Measurements from ENCODE around the gene ZYX.

Gene ZYX, protein sequence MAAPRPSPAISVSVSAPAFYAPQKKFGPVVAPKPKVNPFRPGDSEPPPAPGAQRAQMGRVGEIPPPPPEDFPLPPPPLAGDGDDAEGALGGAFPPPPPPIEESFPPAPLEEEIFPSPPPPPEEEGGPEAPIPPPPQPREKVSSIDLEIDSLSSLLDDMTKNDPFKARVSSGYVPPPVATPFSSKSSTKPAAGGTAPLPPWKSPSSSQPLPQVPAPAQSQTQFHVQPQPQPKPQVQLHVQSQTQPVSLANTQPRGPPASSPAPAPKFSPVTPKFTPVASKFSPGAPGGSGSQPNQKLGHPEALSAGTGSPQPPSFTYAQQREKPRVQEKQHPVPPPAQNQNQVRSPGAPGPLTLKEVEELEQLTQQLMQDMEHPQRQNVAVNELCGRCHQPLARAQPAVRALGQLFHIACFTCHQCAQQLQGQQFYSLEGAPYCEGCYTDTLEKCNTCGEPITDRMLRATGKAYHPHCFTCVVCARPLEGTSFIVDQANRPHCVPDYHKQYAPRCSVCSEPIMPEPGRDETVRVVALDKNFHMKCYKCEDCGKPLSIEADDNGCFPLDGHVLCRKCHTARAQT

DNA sequence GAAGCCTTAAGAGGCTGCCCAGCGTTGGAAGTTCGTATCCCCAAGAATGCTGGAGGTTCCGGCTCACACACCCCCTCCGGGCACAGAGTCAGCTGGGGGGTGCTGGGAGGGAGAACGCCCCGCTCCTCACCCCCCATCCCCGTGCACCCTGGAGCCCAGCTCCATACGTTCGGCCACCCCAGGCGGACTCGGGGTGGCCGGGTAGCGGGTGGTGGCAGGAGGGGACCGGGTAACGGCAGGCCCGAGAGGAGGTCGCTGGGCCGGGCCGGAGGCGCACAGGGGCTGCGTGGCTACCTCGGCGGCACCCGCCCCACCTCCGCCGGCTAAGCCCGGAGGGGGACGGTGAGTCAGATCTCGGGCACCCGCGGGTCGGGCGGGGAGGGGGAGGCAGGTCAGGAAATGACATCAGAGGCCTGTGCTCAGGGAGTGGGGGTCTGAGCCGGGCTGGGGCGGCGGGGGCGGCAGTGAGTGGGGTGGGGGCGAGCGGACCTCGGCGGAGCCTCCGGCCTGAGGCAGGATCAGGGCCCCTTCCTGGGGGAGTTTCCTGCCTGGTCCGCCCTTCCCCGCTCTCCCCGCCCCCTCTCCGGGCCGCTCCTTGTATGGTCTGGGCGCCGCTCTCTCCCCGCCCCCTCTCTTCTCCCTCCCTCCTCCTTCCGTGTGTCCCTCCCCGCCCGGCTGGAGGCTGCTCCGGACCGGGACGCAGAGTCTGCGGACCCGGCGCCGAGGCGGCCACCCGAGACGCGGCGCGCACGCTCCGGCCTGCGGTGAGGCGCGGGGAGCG is at the start of gene ZYX:
Gene ZYX (plus strand): TSS at position 700 of the 781 bp plus-strand sequence. CDS start 227 bp downstream, outside the sequence.
- no peak for TF ChIP-seq CTCF (IDR thresholded peaks at IDR 0.05; ENCODE audit: extremely low read depth, insufficient read depth, missing control alignments)
- DNase-seq (ENCODE audit: low spot score), result peak; percentile 97
- in situ Hi-C loops (cut with MboI; ENCODE audit: low pct_unique_long_range_greater_than_20kb, low sequenced_read_pairs, unreplicated experiment), result no loop called here

GRCh38 chr7:143334244-143334643 is 46.9 kb upstream of the ZYX start:
- in situ Hi-C loops (cut with MboI; ENCODE audit: low pct_unique_long_range_greater_than_20kb, low sequenced_read_pairs, unreplicated experiment), result no loop called here
- no peak for TF ChIP-seq CTCF (IDR thresholded peaks at IDR 0.05; ENCODE audit: extremely low read depth, insufficient read depth, missing control alignments)
- DNase-seq (ENCODE audit: low spot score), result no peak

DNA sequence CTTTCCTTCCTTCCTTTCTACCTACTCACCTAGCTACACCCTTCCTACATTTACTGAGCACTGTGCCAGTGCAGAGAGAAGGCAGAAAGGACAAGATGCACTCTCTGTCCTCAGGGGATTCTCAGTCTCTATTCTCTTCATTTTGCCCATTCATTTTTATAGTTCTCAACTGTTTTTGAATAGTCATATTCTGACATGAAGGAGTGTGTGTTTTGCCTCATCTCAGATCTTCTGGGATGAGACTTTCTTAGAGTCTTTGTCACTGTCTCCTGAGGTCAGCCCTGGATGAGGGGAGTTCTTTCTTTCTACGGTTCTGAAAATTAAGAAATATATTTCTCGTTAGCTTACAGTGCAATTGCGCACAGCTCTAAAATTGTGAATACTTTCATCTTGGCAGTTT is 43.9 kb upstream of the ZYX start:
- TF ChIP-seq CTCF (IDR thresholded peaks at IDR 0.05; ENCODE audit: extremely low read depth, insufficient read depth, missing control alignments), result no peak
- no peak for DNase-seq (ENCODE audit: low spot score)
- in situ Hi-C loops (cut with MboI; ENCODE audit: low pct_unique_long_range_greater_than_20kb, low sequenced_read_pairs, unreplicated experiment), result no loop called here

- no peak for TF ChIP-seq CTCF (IDR thresholded peaks at IDR 0.05; ENCODE audit: extremely low read depth, insufficient read depth, missing control alignments)
- DNase-seq (ENCODE audit: low spot score), result no peak
- in situ Hi-C loops (cut with MboI; ENCODE audit: low pct_unique_long_range_greater_than_20kb, low sequenced_read_pairs, unreplicated experiment), result no loop called here
These were observed 39.3 kb upstream of the ZYX start for GRCh38 chr7:143341842-143342241.

- in situ Hi-C loops (cut with MboI; ENCODE audit: low pct_unique_long_range_greater_than_20kb, low sequenced_read_pairs, unreplicated experiment), result no loop called here
- no peak for TF ChIP-seq CTCF (IDR thresholded peaks at IDR 0.05; ENCODE audit: extremely low read depth, insufficient read depth, missing control alignments)
- no peak for DNase-seq (ENCODE audit: low spot score)
These were observed 37.5 kb upstream of the ZYX start for GRCh38 chr7:143343596-143343995.

GRCh38 chr7:143345428-143345900 is 35.7 kb upstream of the ZYX start:
- in situ Hi-C loops (cut with MboI; ENCODE audit: low pct_unique_long_range_greater_than_20kb, low sequenced_read_pairs, unreplicated experiment), result no loop called here
- TF ChIP-seq CTCF (IDR thresholded peaks at IDR 0.05; ENCODE audit: extremely low read depth, insufficient read depth, missing control alignments), result peak; percentile 62
- no peak for DNase-seq (ENCODE audit: low spot score)

Measured in GM13977 (cell line).